ENCODE measurements around the gene SPATA19.

DNA sequence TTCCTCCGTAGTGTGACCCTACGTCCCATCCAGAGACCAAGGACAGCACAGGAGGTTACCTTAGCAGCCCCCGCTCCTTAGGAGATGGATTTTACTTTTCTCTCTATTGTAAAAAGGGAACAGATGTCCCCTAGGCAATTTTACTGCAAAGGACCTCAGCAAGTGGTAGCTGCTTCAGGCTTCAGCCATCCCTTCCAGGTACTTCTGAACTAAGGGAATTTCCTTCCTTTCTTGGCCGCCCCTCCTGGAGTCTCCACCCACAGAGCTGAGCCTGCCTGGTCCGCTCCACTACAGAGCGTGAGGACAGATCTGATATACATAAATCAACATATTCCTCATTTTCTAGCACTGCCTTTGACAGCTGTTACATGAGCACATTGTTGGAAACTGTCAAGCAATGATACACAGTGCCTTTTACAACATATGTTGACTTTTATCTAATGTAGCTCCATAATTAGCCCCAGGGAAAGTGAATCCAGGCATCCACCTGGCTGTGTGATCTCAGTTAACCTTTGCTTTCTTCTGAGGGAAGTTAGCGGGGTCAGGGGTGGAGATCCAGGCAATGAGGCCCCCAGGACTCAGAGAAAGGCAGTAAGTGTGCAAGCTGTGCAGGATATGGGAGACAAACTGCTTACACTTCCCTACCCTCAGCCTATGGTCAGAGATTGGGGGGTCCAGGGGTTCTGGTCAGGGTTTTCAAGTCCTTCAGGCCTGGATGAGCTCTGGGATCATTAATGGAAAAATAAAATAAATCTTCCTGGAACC is 51.9 kb downstream of the SPATA19 start:
- TF ChIP-seq, protein P1, sequence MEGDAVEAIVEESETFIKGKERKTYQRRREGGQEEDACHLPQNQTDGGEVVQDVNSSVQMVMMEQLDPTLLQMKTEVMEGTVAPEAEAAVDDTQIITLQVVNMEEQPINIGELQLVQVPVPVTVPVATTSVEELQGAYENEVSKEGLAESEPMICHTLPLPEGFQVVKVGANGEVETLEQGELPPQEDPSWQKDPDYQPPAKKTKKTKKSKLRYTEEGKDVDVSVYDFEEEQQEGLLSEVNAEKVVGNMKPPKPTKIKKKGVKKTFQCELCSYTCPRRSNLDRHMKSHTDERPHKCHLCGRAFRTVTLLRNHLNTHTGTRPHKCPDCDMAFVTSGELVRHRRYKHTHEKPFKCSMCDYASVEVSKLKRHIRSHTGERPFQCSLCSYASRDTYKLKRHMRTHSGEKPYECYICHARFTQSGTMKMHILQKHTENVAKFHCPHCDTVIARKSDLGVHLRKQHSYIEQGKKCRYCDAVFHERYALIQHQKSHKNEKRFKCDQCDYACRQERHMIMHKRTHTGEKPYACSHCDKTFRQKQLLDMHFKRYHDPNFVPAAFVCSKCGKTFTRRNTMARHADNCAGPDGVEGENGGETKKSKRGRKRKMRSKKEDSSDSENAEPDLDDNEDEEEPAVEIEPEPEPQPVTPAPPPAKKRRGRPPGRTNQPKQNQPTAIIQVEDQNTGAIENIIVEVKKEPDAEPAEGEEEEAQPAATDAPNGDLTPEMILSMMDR (IDR thresholded peaks at IDR 0.05): no peak
- TF ChIP-seq ZFX (IDR thresholded peaks at IDR 0.05; ENCODE audit: borderline replicate concordance): no peak
